SK-N-SH (cell line): ENCODE results near the gene AUTS2. TPM values are rescaled to one million over a fixed set of nuclear protein-coding genes. Genes with fewer than 3 reads are reported as not detected.

Experiments
- CTCF ChIA-PET: fragments of 300-600, 350-600 bp; formaldehyde crosslinking; extraction: SDS; loops from one replicate; lab custom pipeline; 2021; lab: Yijun Ruan, JAX
- POLR2A ChIA-PET: fragments of 350-600 bp; sonication (Branson Sonifier 250); formaldehyde crosslinking; extraction: SDS; loops from one replicate; lab custom pipeline; 2020; ENCODE audit warnings: antibody characterized with exemption, inconsistent platforms; lab: Yijun Ruan, JAX
- DNase-seq: peaks from one replicate; pipeline ENCODE4 v3.0.0; 2012
- H2AFZ ChIP-seq: fragments of 200-600 bp; sonication (generic); 2 replicates; pipeline ENCODE4 v1.8.1; 2016; ENCODE audit warnings: antibody characterized with exemption, mild to moderate bottlenecking, low read depth
- H3F3A ChIP-seq: fragments of 200-600 bp; sonication (generic); replicated peaks from 2 replicates; pipeline ENCODE3; 2016; ENCODE audit warnings: antibody characterized with exemption, mild to moderate bottlenecking; ENCODE audit not compliant: insufficient read depth
- H3K27ac ChIP-seq, 2 experiments: fragments of 200-500 bp in 1 of 2; fragments of 200-600 bp in 1 of 2; sonication (Bioruptor generic) in 1 of 2; sonication (generic), shearing (Covaris generic) in 1 of 2; 2 replicates each; pipeline versions ENCODE4 v1.5.1 to v1.6.1; 2014 to 2016; ENCODE audit warnings: low read depth in 2 of 2, inconsistent platforms in 1 of 2, low read length in 1 of 2, mild to moderate bottlenecking in 1 of 2, mixed read lengths in 1 of 2
- H3K27me3 ChIP-seq: fragments of 200-600 bp; sonication (generic), shearing (Covaris generic); 2 replicates; pipeline ENCODE4 v1.6.1; 2016; ENCODE audit warnings: mixed run types; ENCODE audit not compliant: insufficient read depth
- H3K36me3 ChIP-seq, 2 experiments: fragments of 200-500 bp in 1 of 2; fragments of 200-600 bp in 1 of 2; sonication (Bioruptor generic) in 1 of 2; sonication (generic) in 1 of 2; replicated peaks in 1 of 2; 2 replicates each; pipeline versions ENCODE3 to v1.5.1; 2014 to 2016; ENCODE audit warnings: low read length in 1 of 2, mild to moderate bottlenecking in 1 of 2; ENCODE audit not compliant: insufficient read depth in 2 of 2, control insufficient read depth in 1 of 2
- H3K4me1 ChIP-seq, 2 experiments: fragments of 200-500 bp in 1 of 2; fragments of 200-600 bp in 1 of 2; sonication (Bioruptor generic) in 1 of 2; sonication (generic), shearing (Covaris generic) in 1 of 2; 2 replicates each; pipeline versions ENCODE4 v1.5.1 to v1.6.1; 2014 to 2016; ENCODE audit warnings: low read depth in 1 of 2, low read length in 1 of 2, mixed run types in 1 of 2; ENCODE audit not compliant: insufficient read depth in 2 of 2, control insufficient read depth in 1 of 2
- H3K4me2 ChIP-seq: fragments of 200-600 bp; sonication (generic), shearing (Covaris generic); 2 replicates; pipeline ENCODE4 v1.6.1; 2017; ENCODE audit warnings: mixed run types
- H3K4me3 ChIP-seq, 2 experiments: fragments of 200-500 bp in 1 of 2; fragments of 200-600 bp in 1 of 2; sonication (Bioruptor generic) in 1 of 2; sonication (generic), shearing (Covaris generic) in 1 of 2; 2 replicates each; pipeline versions ENCODE4 v1.5.1 to v1.8.1; 2014 to 2016; ENCODE audit warnings: low read depth in 2 of 2, inconsistent platforms in 1 of 2, low read length in 1 of 2, mild to moderate bottlenecking in 1 of 2, mixed read lengths in 1 of 2, moderate library complexity in 1 of 2
- H3K79me2 ChIP-seq: fragments of 200-600 bp; sonication (generic); 2 replicates; pipeline ENCODE4 v1.8.1; 2017; ENCODE audit warnings: mild to moderate bottlenecking; ENCODE audit not compliant: insufficient read depth
- H3K9ac ChIP-seq: fragments of 200-600 bp; sonication (generic); 2 replicates; pipeline ENCODE4 v1.6.1; 2017; ENCODE audit warnings: mixed run types
- H3K9me2 ChIP-seq: fragments of 200-600 bp; sonication (generic); 2 replicates; pipeline ENCODE4 v1.6.1; 2017; ENCODE audit warnings: mixed run types
- H3K9me3 ChIP-seq: fragments of 200-600 bp; sonication (generic); 2 replicates; pipeline ENCODE4 v1.6.1; 2017; ENCODE audit warnings: mixed run types, mild to moderate bottlenecking, moderate library complexity
- H4K20me1 ChIP-seq: fragments of 200-600 bp; sonication (generic); 2 replicates; pipeline ENCODE4 v1.6.1; 2017; ENCODE audit warnings: mild to moderate bottlenecking, mixed run types; ENCODE audit not compliant: insufficient read depth
- CHD2 ChIP-seq: fragments of 150-350 bp; IDR thresholded peaks from 2 replicates; pipeline ENCODE4 v1.6.1; 2018; ENCODE audit warnings: low read length; ENCODE audit not compliant: partially characterized antibody
- ELF1 ChIP-seq: IDR thresholded peaks from 2 replicates; pipeline ENCODE4 v1.4.0; 2012
- FOXJ3 ChIP-seq: sonication (generic); formaldehyde crosslinking; IDR thresholded peaks from 2 replicates; pipeline ENCODE4 v1.5.1; 2020; ENCODE audit warnings: mild to moderate bottlenecking, missing genetic modification reagents
- FOXM1 ChIP-seq: IDR thresholded peaks from 2 replicates; pipeline ENCODE4 v1.4.0; 2012; ENCODE audit warnings: low read depth, mild to moderate bottlenecking
- GABPA ChIP-seq: IDR thresholded peaks from 2 replicates; pipeline ENCODE4 v1.4.0; 2012; ENCODE audit warnings: low read depth, mild to moderate bottlenecking
- GATA2 ChIP-seq: sonication (generic); formaldehyde crosslinking; IDR thresholded peaks from 2 replicates; pipeline ENCODE4 v1.5.0; 2020; ENCODE audit warnings: mild to moderate bottlenecking, missing genetic modification reagents
- MEF2A ChIP-seq: IDR thresholded peaks from 2 replicates; pipeline ENCODE4 v1.4.0; 2012; ENCODE audit warnings: low read depth, borderline replicate concordance
- MXI1 ChIP-seq: IDR thresholded peaks from 2 replicates; pipeline ENCODE4 v1.6.1; 2012; ENCODE audit warnings: mild to moderate bottlenecking, low read depth, low read length, improper control_type of control experiment
- NFIC ChIP-seq: IDR thresholded peaks from 2 replicates; pipeline ENCODE4 v1.4.0; 2012; ENCODE audit warnings: borderline replicate concordance
- NRF1 ChIP-seq: IDR thresholded peaks from 2 replicates; pipeline ENCODE4 v1.6.1; 2012; ENCODE audit warnings: low read depth, mild to moderate bottlenecking, low read length
- POLR2AphosphoS5 ChIP-seq: IDR thresholded peaks from 2 replicates; pipeline ENCODE4 v1.6.1; 2012; ENCODE audit warnings: low read depth, low read length
- RCOR1 ChIP-seq: fragments of 150-350 bp; IDR thresholded peaks from 2 replicates; pipeline ENCODE4 v1.6.1; 2017; ENCODE audit warnings: antibody characterized with exemption, low read length
- RXRA ChIP-seq: IDR thresholded peaks from 2 replicates; pipeline ENCODE4 v1.4.0; 2012; ENCODE audit warnings: low read depth, mild to moderate bottlenecking, borderline replicate concordance
- SIN3A ChIP-seq: IDR thresholded peaks from 2 replicates; pipeline ENCODE4 v1.6.1; 2012; ENCODE audit warnings: low read depth, mild to moderate bottlenecking, low read length, moderate library complexity, borderline replicate concordance
- TCF12 ChIP-seq: IDR thresholded peaks from 2 replicates; pipeline ENCODE4 v1.4.0; 2012
- TEAD4 ChIP-seq: IDR thresholded peaks from 2 replicates; pipeline ENCODE4 v1.4.0; 2012; ENCODE audit warnings: mild to moderate bottlenecking, borderline replicate concordance; ENCODE audit not compliant: insufficient read depth
- whole genome bisulfite sequencing: methylation state at CpG from one replicate; pipeline ENCODE4 v1.1.6; 2017; ENCODE audit warnings: low lambda C conversion rate; 5-methylcytosine and 5-hydroxymethylcytosine counted together
- polyA plus RNA-seq, 3 experiments: library from polyadenylated mRNA; depleted of rRNA; stranded (reverse); fragments of >200 nt; gene quantifications; 2 replicates each; pipeline ENCODE4 v1.2.3, GENCODE V29; 2012
- TF ChIP-seq, protein P1 (sequence below): IDR thresholded peaks from 2 replicates; pipeline ENCODE4 v1.4.0; 2012; ENCODE audit warnings: low read depth, borderline replicate concordance
- TF ChIP-seq, protein P2 (sequence below): IDR thresholded peaks from 2 replicates; pipeline ENCODE4 v1.6.1; 2012; ENCODE audit warnings: mild to moderate bottlenecking, low read depth, low read length, moderate library complexity
- TF ChIP-seq, protein P3 (sequence below): IDR thresholded peaks from 2 replicates; pipeline ENCODE4 v1.4.0; 2012; ENCODE audit warnings: low read depth

The AUTS2 gene
- polyA plus RNA-seq, 1 of the 3 experiments (the other 2 are of a cell fraction) = 15.6 TPM

GRCh38 chr7:69939317-69939716, 341.0 kb downstream of the AUTS2 start:
- Histone ChIP-seq H3K9ac (no peak overlapping the region), H4K20me1 (no peaks in the 10 kb centered on the region), H3K4me2 (no peak overlapping the region), H3K79me2 (no peaks in the 10 kb centered on the region), H3K36me3 (no peaks in the 10 kb centered on the region), H3K27ac (no peak overlapping the region), H3K27me3 (no peaks in the 10 kb centered on the region), H3K9me2 (no peaks in the 10 kb centered on the region), H3K4me3 (no peak overlapping the region), H2AFZ (no peak overlapping the region), H3K9me3 (no peaks in the 10 kb centered on the region), H3F3A (no peaks in the 10 kb centered on the region), H3K4me1 (peaks cover 0 to 16% of the 10 kb centered on the region in 2 experiments; a peak in 2 of 4 replicates)
- no peak for DNase-seq
- no peak for TF ChIP-seq FOXM1
- TF ChIP-seq CHD2 = no peak
- TF ChIP-seq GATA2 = no peak
- TF ChIP-seq NRF1 = no peak
- TF ChIP-seq, protein P1, sequence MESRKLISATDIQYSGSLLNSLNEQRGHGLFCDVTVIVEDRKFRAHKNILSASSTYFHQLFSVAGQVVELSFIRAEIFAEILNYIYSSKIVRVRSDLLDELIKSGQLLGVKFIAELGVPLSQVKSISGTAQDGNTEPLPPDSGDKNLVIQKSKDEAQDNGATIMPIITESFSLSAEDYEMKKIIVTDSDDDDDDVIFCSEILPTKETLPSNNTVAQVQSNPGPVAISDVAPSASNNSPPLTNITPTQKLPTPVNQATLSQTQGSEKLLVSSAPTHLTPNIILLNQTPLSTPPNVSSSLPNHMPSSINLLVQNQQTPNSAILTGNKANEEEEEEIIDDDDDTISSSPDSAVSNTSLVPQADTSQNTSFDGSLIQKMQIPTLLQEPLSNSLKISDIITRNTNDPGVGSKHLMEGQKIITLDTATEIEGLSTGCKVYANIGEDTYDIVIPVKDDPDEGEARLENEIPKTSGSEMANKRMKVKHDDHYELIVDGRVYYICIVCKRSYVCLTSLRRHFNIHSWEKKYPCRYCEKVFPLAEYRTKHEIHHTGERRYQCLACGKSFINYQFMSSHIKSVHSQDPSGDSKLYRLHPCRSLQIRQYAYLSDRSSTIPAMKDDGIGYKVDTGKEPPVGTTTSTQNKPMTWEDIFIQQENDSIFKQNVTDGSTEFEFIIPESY = no peak
- TF ChIP-seq TCF12 = no peak
- no peak for TF ChIP-seq MXI1
- CTCF ChIA-PET = interaction anchor here (0.8 to 1.5 kb wide), 3 partner anchors 20 to 222 kb away, joined by 3 read pairs; no protein-coding TSS in a partner anchor
- 79% methylated on average over 1 of the region's 1 CpG for WGBS
- POLR2A ChIA-PET = no interaction called here

DNA sequence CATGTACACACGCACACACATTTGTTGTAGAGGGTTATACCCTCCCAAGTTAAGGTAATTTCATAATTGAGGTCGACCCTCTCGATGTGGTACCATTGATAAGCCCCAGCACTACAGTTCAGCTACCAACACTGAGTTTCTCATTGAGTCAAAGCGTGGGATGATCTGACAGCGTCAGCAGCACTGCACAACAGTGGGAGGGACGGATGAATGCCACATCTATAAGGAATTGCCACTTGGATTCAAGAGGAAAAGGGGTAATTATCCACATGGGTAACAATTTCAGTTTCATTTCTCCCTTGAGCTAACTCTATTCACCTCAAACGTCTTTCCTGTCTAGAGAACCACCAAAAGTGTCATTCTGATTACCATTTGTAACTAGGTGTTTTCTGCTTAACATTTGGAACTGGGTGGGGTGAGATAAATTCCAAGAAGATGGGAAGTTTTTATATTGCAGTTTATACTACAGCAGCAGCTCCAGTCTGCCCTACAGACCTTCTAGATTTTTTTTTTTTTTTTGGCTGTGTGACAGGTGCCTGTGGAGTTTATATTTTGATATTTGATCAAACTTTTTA, 342.9 kb downstream of the AUTS2 start:
- Histone ChIP-seq H3K27me3 (no peaks in the 10 kb centered on the region), H3K4me2 (no peak overlapping the region), H3K9ac (no peak overlapping the region), H3K79me2 (no peaks in the 10 kb centered on the region; the same call in 1 of the 2 replicates), H2AFZ (no peak overlapping the region), H3K27ac (no peak overlapping the region), H3K9me3 (no peaks in the 10 kb centered on the region), H3K36me3 (no peaks in the 10 kb centered on the region), H3K4me1 (peaks cover 0 to 7% of the 10 kb centered on the region in 2 experiments; a peak in 2 of 4 replicates), H3K9me2 (no peaks in the 10 kb centered on the region), H3K4me3 (no peak overlapping the region), H4K20me1 (no peaks in the 10 kb centered on the region), H3F3A (no peaks in the 10 kb centered on the region)
- no peak for DNase-seq
- 86% methylated on average over 7 of the region's 7 CpGs for WGBS
- ChIA-PET POLR2A (no interaction called here), CTCF (interaction anchor here (1.0 to 1.7 kb wide), 5 partner anchors 9 to 220 kb away, joined by 3 to 11 read pairs (median 3); no protein-coding TSS in a partner anchor)
- TF ChIP-seq GATA2 (no peak), FOXJ3 (CRISPR knock-in tag) (no peak), NFIC (no peak), RXRA (no peak), FOXM1 (no peak), GABPA (no peak), TCF12 (no peak), CHD2 (no peak), RCOR1 (no peak), POLR2AphosphoS5 (no peak), TEAD4 (no peak), ELF1 (no peak), SIN3A (no peak), MEF2A (no peak)
- TF ChIP-seq, protein P2, sequence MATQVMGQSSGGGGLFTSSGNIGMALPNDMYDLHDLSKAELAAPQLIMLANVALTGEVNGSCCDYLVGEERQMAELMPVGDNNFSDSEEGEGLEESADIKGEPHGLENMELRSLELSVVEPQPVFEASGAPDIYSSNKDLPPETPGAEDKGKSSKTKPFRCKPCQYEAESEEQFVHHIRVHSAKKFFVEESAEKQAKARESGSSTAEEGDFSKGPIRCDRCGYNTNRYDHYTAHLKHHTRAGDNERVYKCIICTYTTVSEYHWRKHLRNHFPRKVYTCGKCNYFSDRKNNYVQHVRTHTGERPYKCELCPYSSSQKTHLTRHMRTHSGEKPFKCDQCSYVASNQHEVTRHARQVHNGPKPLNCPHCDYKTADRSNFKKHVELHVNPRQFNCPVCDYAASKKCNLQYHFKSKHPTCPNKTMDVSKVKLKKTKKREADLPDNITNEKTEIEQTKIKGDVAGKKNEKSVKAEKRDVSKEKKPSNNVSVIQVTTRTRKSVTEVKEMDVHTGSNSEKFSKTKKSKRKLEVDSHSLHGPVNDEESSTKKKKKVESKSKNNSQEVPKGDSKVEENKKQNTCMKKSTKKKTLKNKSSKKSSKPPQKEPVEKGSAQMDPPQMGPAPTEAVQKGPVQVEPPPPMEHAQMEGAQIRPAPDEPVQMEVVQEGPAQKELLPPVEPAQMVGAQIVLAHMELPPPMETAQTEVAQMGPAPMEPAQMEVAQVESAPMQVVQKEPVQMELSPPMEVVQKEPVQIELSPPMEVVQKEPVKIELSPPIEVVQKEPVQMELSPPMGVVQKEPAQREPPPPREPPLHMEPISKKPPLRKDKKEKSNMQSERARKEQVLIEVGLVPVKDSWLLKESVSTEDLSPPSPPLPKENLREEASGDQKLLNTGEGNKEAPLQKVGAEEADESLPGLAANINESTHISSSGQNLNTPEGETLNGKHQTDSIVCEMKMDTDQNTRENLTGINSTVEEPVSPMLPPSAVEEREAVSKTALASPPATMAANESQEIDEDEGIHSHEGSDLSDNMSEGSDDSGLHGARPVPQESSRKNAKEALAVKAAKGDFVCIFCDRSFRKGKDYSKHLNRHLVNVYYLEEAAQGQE = no peak
- TF ChIP-seq, protein P3, sequence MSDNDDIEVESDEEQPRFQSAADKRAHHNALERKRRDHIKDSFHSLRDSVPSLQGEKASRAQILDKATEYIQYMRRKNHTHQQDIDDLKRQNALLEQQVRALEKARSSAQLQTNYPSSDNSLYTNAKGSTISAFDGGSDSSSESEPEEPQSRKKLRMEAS = no peak
